Left forelimb (tissue), 1 donor: ENCODE data around the gene MXI1.

Experiments
- DNase-seq: peaks from one replicate; pipeline ENCODE4 v3.0.0-alpha.2; 2018; ENCODE audit warnings: low spot score

MXI1 gene

DNA sequence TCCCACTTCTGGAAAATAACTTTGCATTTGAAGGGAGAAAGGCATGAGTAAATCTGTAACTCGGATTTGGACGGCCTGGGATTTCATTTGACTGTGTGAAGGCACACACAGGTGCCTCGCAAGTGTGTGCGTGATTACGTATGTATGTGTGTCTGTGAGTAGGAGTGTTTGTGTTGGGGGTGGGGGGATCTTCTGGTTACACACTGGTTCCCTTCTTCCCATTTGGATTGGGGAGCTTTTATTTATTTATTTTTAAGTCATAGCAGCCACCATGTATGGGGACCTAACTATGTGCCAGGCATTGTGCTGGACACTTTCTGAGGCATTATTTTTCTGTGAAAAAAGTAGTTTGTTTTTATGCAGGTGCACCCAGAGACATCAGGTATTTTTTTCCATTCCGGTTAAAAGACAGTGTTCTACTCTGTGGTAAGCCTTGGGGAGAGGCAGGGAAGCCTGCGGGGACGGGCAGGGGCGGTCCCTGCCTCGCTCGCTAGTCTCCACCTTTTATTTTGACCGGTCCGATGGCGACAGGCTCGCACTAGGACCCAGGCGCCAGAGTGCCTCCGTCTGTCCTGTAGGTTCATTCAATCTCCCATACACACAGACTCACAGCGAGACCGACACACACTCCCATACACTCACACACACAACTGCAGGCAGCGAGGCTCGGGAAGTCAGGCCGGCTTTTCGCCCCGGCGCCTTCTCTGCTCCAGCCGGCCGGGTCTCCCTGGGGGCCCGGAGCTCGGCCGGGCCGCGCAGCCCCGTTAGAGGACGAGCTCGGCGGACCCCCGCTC, at the start of gene MXI1:
TSS of gene MXI1 (plus strand) at position 595 of the 794 bp plus-strand sequence. CDS start 204 bp downstream, outside the sequence.
- peak; percentile 78 for DNase-seq

DNA sequence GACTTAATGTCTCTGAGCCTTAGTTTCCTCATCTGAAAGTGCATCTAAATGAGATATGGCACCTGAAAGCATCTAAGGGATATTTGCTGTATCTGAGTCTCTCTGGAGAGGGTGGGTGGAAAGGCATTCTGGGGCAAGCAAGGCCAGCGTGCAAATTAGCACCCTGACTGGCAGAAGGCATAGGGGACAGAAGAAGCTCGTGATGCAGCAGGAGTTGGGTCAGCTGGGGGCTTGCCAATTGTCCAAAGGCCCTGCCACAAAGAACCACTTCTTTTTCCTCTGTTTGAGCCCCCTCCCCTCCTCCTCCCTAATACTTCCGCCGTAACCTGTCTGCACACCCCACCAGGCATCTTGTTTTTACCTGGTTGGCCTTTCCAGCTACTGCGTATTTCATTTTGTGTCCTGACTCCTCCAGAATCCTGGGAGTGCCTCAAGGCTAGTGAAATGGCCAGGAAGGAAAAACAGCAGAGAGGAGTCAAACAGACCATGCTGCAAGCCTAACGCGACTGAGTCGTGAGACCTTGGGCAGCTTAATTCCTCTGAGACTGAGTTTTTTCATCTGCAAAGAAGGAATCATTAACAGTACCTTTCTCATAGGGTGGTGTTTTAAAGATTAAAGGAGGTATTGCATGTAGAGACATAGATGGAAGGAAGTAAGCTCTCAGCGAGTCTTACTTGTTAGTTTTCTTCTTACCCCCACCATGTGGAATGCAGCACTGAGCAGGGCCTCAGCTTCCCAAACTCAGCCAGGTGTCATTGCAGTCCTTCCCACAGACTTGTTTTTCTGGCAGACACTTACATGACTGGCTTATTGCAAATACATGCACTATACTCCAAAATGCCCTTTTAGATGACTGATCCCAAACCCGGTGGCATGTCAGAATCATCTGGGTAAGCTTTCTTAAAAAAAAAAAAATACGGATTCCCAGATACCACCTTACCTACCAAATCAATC, 49.1 kb upstream of the MXI1 start:
- DNase-seq: no peak

DNA sequence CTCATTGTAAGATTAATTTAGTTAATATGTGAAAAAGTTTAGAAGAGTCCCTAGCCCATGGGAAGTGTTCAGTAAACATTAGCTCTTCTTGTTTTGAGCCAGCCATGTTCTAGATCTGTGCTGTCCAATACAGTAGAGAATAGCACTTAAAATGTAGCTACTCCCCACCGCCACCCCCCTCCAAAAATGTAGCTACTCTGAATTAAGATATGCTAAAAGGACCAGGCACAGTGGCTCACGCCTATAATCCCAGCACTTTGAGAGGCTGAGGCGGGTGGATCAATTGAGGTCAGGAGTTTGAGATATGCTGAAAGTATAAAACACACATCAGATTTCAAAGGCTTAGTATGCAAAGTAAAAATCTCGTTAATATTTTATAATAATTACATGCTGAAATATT, 47.3 kb upstream of the MXI1 start:
- DNase-seq: no peak

DNA sequence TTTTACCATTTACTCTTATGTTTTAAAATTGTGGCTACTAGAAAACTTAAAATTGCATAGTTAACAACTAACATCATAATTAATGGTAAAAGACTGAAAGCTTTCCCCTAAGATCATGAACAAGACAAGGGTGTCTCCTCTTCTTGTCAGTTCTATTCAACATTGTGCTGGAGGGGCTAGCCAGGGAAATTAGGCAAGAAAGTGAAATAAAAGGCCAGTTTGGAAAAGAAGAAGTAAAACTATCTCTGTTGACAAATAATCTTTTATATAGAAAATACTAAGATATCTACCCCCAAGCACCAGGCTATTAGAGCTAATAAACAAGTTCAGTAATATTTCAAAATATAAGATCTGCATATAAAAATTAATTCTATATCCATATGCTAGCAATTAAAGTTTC, 46.9 kb upstream of the MXI1 start:
- DNase-seq: no peak

DNA sequence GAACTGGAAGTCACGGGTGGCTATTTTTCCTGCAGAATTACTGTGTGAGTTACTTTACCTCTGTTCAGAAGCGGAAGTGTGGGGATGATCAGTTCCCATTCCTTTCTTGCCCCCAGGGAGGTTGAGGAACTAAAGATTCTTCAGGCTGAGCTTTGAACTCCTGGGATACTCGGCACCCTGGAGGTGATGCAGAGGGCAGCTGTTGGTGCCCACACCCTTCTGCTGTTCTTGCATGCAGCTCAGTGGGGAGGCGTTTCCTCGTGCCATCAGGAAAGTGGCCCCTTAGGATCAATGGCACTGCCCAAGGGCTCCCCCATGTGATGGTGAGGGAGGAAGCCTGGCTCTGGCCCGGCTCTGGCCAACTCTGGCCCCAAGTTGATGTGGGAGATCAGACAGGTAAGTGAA, 44.7 kb upstream of the MXI1 start:
- DNase-seq: no peak

DNA sequence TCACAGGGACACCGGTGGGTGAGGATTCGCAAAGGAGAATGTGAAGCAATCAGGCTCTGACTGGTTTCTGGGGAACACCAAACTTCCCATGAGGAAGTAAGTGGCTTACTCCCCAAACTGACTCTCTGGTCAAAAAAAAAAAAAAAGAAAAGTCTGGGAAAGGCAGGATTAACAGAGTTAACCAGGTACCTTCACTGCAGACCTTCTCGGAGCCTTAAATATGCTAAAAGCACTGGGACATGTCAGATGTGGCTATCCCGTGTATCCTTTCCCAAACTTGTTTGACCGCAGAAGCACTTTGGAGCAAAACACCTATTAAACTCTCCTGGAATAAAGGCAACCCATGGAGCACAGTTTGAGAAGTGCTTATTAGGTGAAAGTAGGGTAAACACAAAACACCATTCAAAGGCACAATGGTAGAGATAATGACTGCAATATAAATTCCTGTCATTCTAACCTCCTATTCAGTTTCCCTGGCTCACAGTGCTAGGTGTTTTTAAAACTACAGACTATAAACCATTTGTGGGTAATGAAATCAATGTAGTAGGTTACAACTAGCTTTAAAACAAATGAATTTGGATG, 44.1 kb upstream of the MXI1 start:
- no peak for DNase-seq

DNA sequence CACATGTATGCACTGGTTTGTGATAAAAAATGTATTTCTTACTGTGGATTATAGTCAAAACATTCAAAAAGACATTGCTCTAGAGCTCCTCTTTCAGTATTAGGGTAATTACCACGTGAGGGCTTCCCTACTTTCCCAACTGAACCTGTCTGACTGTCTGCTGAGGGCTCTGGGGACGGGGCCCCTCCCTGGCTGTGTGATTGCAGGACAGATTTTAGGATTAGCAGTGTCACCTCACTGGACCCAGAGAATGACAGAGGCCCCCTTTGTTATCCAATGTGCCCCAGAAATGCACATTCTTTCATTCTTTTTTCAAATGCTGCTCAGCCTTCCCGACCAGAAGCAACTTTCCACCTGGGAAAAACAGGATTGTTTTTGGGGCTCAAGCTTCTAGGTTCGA, 43.6 kb upstream of the MXI1 start:
- DNase-seq: no peak

DNA sequence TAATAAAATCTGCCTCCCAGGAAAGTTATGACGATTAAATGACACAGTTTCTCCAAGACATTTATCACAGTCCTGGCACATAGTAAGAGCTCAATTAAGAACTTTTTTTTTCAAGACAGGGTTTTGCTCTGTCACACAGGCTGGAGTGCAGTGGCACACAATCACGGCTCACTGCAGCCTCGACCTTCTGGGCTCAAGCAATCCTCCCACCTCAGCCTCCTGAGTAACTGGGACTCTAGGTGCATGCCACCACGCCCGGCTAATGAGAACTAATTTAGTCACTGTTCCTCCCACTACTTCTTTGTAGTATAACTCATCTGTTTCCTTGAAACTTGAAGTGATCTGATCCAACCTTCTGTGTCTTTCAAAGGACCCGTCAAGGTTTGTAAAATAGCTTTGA, 42.2 kb upstream of the MXI1 start:
- no peak for DNase-seq

DNA sequence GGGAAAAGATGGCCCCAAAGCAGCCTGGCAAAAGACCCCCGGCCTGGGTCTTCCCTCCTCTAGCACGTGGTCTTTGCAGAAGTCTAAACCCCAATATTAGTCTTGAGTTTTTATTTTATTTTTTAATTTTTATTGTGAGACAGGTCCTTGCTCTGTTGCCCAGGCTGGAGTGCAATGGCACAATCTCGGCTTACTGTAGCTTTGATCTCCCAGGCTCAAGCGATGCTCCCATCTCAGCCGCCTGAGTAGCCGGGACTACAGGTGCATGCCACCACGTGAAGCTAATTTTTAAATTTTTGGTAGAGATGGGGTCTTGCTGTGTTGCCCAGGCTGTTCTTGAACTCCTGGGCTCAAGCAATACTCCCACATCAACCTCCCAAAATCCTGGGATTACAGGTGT, 40.3 kb upstream of the MXI1 start:
- DNase-seq: no peak

DNA sequence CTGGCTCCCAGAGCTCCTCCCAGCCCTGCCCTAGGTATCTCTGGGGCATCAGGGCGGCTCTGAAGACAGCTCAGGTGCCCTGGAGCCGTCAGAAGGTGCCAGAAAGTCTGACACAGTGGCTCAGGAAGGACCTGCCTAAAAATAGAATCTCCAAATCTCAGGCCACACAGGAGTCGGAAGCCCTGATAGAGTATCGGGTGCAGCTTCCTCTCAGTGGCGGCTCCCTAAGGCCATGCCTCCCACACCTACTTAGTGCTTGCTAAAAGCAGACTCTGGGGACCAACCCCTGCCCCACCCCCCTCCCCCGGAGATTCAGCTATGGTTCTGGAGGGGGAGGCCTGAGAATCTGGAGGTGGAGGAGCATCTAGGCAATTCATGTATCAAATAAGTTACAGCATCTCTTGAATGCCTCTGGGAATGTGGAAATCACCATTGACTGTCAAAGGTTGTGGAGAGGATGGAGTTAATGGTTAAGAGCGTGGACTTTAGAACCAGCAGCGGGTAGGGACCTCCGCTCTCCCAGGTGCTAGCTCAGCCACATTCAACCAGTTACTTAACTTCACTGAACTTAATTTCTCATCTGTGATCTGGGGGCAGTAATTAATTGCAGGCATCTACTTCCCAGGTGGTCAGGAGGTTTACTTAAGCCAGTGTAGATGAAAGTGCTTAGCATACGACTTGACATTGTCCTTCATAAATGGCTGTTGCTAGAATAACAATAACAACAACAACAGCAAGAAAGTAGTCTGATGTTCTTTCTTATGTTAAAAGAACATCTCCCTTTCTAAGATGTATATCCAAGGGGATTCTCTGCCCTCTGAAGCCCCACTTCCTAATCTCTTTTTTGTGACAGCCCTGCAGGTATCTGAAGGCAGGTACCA, 38.6 kb upstream of the MXI1 start:
- no peak for DNase-seq

DNA sequence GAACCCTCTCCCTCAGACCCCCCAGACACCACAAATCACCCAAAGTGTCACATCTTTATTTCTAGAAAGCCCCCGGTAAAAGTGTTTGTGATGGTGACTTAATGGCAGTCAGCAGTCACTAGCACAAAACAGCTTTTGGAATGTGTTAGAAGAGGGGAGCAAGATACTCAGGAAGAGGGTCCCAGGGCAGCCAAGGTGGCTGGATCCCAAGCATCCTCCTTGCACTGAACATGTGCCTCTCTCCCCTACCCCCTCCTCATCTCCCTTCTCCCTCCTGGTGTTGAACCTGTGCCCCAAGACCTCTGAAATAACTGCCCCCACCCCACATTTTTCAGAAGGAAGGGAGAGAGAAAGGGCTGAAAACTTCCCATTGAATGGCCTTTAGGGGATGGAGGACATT, 37.8 kb upstream of the MXI1 start:
- no peak for DNase-seq

DNA sequence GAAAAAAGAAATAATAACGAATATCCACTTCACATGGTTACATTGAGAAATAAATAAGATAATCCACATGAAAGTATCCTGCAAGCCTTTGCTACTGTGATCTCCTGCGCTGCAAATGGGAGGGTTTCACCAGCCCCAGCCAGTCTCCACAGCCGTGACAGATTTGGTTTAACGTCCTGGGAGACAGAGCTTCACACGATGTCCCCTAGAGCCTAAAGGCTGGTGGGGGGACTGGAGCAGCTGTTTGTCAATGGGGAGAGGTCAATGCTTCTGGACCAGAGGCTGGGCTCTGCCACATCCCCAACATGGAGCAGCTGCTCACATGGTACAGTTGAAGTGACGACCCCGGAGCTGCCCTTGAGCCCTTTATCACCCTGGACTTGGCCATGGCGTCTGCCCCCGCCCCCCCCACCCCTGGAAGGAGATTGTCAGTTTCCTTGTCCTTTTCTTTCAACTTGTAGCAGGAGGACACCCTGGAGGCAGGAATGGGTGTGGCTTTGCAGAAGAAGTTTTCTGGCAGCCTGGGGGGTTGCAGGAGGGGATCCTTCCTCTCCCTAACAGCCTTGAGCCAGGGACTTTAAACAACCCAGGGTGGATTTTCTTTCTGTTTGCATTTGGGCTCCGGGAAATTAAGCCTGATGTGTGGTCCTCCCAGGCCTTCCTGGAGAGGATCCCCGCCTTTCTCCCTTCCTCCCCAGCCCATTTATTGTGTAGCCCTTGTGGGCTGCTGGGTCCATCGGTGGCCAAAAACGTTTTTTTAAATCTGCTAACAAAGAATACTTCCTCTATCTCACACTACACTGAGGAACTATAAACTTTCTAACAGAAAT, 37.0 kb upstream of the MXI1 start:
- DNase-seq: no peak

DNA sequence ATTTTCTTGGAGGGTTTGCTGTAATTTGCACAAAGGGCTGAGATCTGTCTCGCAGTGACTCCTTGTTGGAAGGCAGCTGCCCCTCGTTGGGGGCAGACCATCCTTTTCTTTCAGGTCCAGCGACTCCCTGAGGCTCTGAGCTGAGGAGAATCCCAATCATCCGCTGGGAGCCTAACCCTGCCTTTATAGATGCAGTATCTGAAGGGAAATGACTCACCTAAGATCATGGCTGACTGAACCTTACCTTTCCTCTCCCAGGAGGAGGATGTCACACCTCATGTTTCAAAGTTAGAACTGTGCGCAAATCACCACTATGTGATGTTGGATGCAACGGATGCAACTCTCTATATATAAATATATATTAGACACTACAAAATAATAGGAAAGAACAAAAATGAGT, 36.4 kb upstream of the MXI1 start:
- no peak for DNase-seq

DNA sequence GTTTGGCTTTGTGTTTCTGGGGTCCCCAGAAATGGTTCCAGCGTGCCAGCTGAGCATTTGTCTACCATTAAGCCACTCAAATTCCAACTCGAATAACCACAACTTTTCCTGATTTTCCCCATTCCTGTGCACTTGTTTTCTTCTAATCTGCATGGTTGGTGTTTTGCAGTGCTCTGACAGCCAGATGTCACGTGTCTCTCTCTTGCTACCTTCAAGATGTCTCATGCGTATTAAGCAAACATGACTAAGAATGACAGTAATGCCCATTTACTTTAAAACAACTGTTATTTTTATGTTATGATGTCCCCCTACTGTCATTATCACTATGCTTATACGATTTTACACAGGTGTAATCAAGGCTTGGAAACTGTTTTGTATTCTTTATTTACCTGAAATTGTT, 35.2 kb upstream of the MXI1 start:
- no peak for DNase-seq

DNA sequence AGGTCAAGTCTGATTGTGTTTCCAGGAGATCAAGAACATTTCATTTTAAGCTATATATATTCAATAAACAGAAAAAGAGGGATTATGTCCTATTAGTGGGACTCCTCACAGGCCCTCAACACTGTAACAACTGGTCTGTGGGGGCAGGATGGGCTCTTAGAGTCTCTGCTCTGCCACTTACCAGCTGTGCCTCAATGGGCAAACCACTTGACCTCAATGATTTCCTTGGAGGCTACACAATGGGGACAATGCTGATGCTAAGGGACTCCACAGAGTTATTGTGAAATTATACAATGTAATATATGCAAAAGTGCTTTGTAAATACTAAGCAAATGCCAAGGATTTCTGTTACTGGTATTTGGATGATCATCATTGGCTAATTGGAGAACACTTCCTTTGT, 33.2 kb upstream of the MXI1 start:
- no peak for DNase-seq

DNA sequence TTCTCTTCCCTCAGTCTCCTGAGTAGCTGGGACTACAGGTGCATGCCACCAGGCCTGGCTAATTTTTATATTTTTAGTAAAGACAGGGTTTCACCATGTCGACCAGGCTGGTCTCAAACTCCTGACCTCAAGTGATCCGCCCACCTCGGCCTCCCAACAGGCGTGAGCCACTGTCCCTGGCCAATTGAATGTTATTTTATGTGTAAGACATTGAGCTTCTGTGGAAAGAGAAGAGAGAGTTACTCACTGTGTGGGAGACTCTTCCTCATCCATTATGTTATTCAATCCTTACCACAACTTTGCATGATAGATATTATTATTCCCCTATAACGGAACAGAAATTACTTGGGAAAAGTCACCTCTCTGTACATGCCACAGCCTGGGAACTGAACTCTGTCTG, 32.6 kb upstream of the MXI1 start:
- no peak for DNase-seq

DNA sequence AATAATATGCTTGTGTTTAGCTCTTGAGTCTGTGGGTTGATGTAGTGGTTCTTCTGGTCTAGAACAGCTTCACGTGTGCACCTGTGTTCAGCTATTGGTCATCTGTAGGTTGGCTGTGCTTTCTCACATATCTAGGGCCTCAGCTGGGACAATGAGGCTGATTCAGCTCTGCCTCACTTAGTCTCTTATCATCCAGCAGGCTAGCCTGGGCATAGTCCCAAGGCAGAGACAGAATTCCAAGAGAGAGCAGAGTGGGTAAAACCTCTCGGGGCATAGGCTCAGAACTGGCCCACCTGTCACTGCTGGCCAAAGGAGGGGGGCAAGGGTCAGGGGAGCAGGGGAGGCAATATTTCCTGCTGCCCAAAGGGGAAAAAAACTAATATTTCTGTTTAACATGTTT, 32.0 kb upstream of the MXI1 start:
- DNase-seq: no peak

DNA sequence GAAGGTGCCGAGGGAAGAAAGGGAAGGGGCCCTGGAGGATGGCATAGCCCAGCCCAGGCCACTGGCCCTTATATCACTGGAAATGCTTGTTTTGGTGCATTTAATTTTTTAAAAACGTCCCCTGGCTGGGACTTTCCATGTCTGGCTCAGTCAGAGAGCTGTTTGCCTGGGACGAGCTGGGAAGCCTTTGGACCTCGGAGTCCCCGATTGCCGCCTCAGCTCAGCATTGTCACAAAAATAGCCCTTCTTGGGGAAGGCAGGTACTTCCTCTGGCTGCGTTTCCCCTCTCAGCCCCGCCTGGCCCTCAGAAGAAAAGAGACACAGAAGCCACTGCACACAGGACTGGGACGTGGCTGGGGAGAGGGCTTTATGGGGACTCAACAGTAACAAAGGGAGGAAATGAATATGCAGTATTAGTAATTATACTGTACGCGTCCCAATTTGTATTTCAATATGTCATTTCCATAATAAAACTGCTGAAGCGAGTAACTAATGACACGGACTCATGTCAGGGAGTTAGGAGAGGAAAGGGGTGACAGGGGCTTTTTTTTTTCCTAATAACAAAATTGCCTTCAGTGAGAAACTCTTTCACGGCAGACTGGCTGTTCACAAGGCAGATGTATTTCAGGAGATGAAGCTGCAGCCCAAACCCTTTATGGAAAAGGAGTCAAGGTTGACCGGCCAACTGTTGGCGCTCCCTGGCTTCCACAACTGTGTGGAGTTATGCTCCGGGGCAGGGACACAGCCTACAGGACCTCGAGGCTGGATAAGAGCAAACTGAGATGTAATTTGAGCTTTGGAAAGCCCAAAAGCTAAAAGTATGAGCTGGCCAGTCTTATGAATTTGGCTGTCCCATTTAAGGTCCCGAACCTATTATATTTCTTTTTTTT, 31.0 kb upstream of the MXI1 start:
- no peak for DNase-seq

DNA sequence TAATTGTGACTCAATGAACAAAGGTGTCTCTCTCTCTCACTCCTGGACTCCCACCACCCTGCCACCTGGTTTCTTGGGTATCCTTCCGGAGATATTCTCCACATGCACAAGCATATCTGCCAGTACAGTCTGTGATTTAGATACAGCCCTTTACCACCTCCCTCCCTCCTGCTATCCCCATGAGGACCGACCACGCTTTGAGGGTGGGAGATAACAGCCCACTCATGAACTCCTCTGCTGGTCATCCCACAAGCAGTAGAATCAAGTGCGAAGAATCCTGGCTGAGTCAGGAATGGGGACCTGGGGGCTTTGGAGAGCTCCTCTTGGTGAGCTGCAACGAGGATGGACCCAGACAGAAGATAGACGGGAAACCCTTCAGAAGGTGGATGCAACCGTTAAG, 28.2 kb upstream of the MXI1 start:
- no peak for DNase-seq

DNA sequence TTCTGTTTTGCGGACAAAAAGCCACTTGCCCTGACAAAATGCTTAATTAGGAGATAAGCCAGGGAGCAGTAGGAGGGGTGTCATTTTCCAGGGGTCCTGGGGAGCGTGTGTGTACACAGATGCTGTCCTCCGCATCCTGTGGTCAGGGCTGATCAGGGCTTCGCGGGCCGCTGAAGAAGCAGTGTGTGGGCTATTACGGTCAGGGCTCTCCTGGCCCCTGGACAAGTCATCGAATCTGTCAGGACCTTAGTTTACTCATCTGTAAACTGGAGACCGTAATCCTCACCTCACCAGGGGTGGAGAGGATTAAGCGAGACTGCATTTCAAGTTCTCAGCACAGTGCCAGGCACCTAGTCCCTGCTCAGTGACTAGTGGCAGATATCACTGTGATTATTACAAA, 26.0 kb upstream of the MXI1 start:
- no peak for DNase-seq
